ENCODE measurements around the gene RB1. TPM values are rescaled to one million over a fixed set of nuclear protein-coding genes. Genes with fewer than 3 reads are reported as not detected.

Gene RB1
- total RNA-seq, 1 experiment from 2014 or later, result 57.1 TPM

DNA sequence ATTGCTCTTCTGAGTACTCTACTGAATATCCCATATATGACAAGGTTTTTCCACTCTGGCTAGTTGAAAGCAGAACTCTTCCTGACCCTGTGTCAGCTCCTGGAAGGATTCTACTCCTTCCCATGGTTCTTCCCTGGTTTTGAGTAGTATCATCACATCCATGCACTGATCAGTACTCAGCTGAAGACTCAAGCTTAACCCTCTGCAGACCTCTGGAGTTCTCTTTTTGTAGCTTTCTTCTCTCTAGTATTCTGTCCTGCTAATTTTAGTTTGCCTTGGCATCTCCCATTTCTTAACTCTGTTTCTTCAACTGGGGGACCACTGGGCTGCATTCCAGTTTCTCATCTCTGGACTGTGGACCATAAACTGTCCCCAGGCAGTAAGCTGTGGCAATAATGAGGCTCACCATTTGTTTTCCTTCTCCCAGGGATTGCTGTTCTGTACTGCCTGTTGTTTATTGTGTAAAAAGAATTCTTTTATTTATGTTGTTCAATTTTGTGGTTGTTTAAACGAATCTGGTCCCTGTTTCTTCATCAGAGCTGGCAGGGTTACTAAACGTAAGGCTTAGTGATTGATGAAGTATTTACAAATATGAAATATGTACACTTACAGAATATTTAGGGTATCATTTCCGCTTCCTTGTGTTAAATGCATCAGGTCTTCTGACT, 89.6 kb downstream of the RB1 start:
- POLR2A ChIA-PET (ENCODE audit: low non-redundant PET), result no interaction called here

GRCh38 chr13:48393698-48394085, 90.1 kb downstream of the RB1 start:
- CTCF ChIA-PET, result no interaction called here
- TF ChIP-seq EZH2 (IDR thresholded peaks at IDR 0.05; ENCODE audit: borderline replicate concordance, low read depth, low read length, poor library complexity, severe bottlenecking), result no peak
- no peak for TF ChIP-seq CTCF (conservative IDR thresholded peaks at IDR 0.05; ENCODE audit: low read depth, low read length)
- no TSS peak for BruUV-seq (replicated peaks)

More for the DNA sequence above, 89.6 kb downstream of the RB1 start:
- CTCF ChIA-PET, result no interaction called here
- intact Hi-C loops (cut with micrococcal nuclease; ENCODE audit: unreplicated experiment), result no loop called here
- DNase-seq (ENCODE audit: low spot score), result no peak
- TF ChIP-seq EZH2 (IDR thresholded peaks at IDR 0.05; ENCODE audit: borderline replicate concordance, low read depth, low read length, poor library complexity, severe bottlenecking), result no peak
- BruUV-seq (replicated peaks), result no TSS peak
- Histone ChIP-seq H3K9me3 (ENCODE audit: low read depth, low read length, poor library complexity, severe bottlenecking) (no peaks in the 10 kb centered on the region), H3K27me3 (replicated peaks; ENCODE audit: insufficient read depth, low read depth, low read length, poor library complexity) (no peaks in the 10 kb centered on the region), H3K36me3 (ENCODE audit: insufficient read depth, low read length, poor library complexity, severe bottlenecking) (no peaks in the 10 kb centered on the region), H3K27ac (ENCODE audit: low read depth, low read length, poor library complexity, severe bottlenecking) (no peak overlapping the region), H3K4me3 (ENCODE audit: low read depth, low read length, poor library complexity, severe bottlenecking) (no peak overlapping the region), H3K4me1 (ENCODE audit: insufficient read depth, low read length, poor library complexity, severe bottlenecking) (no peaks in the 10 kb centered on the region)

GRCh38 chr13:48397744-48398143, 94.2 kb downstream of the RB1 start:
- intact Hi-C loops (cut with micrococcal nuclease; ENCODE audit: unreplicated experiment), result no loop called here
- ChIA-PET CTCF (no interaction called here), POLR2A (ENCODE audit: low non-redundant PET) (no interaction called here)
- BruUV-seq (replicated peaks), result no TSS peak
- H3K4me1 ChIP-seq (ENCODE audit: insufficient read depth, low read length, poor library complexity, severe bottlenecking), result peaks cover 15% of the 10 kb centered on the region
- DNase-seq (ENCODE audit: low spot score), result no peak
- no peak for TF ChIP-seq EZH2 (IDR thresholded peaks at IDR 0.05; ENCODE audit: borderline replicate concordance, low read depth, low read length, poor library complexity, severe bottlenecking)
- TF ChIP-seq CTCF (conservative IDR thresholded peaks at IDR 0.05; ENCODE audit: low read depth, low read length), result no peak
- H3K4me3 ChIP-seq (ENCODE audit: low read depth, low read length, poor library complexity, severe bottlenecking), result no peak overlapping the region
- H3K36me3 ChIP-seq (ENCODE audit: insufficient read depth, low read length, poor library complexity, severe bottlenecking), result no peaks in the 10 kb centered on the region
- H3K27me3 ChIP-seq (replicated peaks; ENCODE audit: insufficient read depth, low read depth, low read length, poor library complexity), result no peaks in the 10 kb centered on the region
- H3K27ac ChIP-seq (ENCODE audit: low read depth, low read length, poor library complexity, severe bottlenecking), result no peak overlapping the region
- no peaks in the 10 kb centered on the region for H3K9me3 ChIP-seq (ENCODE audit: low read depth, low read length, poor library complexity, severe bottlenecking)

More at GRCh38 chr13:48393698-48394085, 90.1 kb downstream of the RB1 start:
- no peak for DNase-seq (ENCODE audit: low spot score)
- Histone ChIP-seq H3K36me3 (ENCODE audit: insufficient read depth, low read length, poor library complexity, severe bottlenecking) (no peaks in the 10 kb centered on the region), H3K27ac (ENCODE audit: low read depth, low read length, poor library complexity, severe bottlenecking) (no peak overlapping the region), H3K27me3 (replicated peaks; ENCODE audit: insufficient read depth, low read depth, low read length, poor library complexity) (no peaks in the 10 kb centered on the region), H3K4me1 (ENCODE audit: insufficient read depth, low read length, poor library complexity, severe bottlenecking) (no peaks in the 10 kb centered on the region), H3K4me3 (ENCODE audit: low read depth, low read length, poor library complexity, severe bottlenecking) (no peak overlapping the region), H3K9me3 (ENCODE audit: low read depth, low read length, poor library complexity, severe bottlenecking) (no peaks in the 10 kb centered on the region)
- intact Hi-C loops (cut with micrococcal nuclease; ENCODE audit: unreplicated experiment), result no loop called here
- POLR2A ChIA-PET (ENCODE audit: low non-redundant PET), result no interaction called here

Measured in A673 (cell line).